ENCODE measurements around the gene LRRC56. TPM values are rescaled to one million over a fixed set of nuclear protein-coding genes. Genes with fewer than 3 reads are reported as not detected.
A peak's percentile ranks its signal among the peaks of the same experiment; 100 is the strongest.

Gene LRRC56
- total and polyA plus RNA-seq, 2 of the 13 experiments (the other 11 are each of a cell fraction or from before 2014, with no cell fraction given), result 0.11 to 0.29 TPM

GRCh38 chr11:506238-506994, 30.9 kb upstream of the LRRC56 start (continued):
- no peak; the same call in 1 of the 2 replicates for TF ChIP-seq SAFB2 (CRISPR knock-in tag; IDR thresholded peaks at IDR 0.05; ENCODE audit: borderline replicate concordance, low read depth)
- TF ChIP-seq ZNF781 (CRISPR knock-in tag; IDR thresholded peaks at IDR 0.05; ENCODE audit: borderline replicate concordance, not compliant biosample characterization), result peak; percentile 37
- TF ChIP-seq ZNF333 (CRISPR knock-in tag; IDR thresholded peaks at IDR 0.05; ENCODE audit: borderline replicate concordance), result 0 out of 2 replicates have a peak, but pooled peaks have one; percentile 62
- TF ChIP-seq MXI1 (IDR thresholded peaks at IDR 0.05; ENCODE audit: borderline replicate concordance, low read depth, low read length), result peak; percentile 93
- TF ChIP-seq HNRNPLL (IDR thresholded peaks at IDR 0.05; ENCODE audit: low read depth, low read length, poor library complexity, severe bottlenecking), result peak; percentile 53
- TF ChIP-seq NCOR1 (IDR thresholded peaks at IDR 0.05; ENCODE audit: borderline replicate concordance, low read length), result no peak
- TF ChIP-seq ZSCAN31 (CRISPR knock-in tag; IDR thresholded peaks at IDR 0.05; ENCODE audit: low read depth), result peak; percentile 82; the same call in 1 of the 2 replicates
- peak; percentile 67 for TF ChIP-seq MED1 (CRISPR knock-in tag; IDR thresholded peaks at IDR 0.05)
- peak; percentile 79 for TF ChIP-seq ZNF142 (CRISPR knock-in tag; IDR thresholded peaks at IDR 0.05)
- TF ChIP-seq JUND (CRISPR knock-in tag; IDR thresholded peaks at IDR 0.05), result 0 out of 2 replicates have a peak, but pooled peaks have one; percentile 11
- no peak for TF ChIP-seq CHD2 (IDR thresholded peaks at IDR 0.05; ENCODE audit: low read depth, low read length)
- peak; percentile 10; the same call in 1 of the 2 replicates for TF ChIP-seq HNF4A (CRISPR knock-in tag; IDR thresholded peaks at IDR 0.05)
- TF ChIP-seq, protein P1, sequence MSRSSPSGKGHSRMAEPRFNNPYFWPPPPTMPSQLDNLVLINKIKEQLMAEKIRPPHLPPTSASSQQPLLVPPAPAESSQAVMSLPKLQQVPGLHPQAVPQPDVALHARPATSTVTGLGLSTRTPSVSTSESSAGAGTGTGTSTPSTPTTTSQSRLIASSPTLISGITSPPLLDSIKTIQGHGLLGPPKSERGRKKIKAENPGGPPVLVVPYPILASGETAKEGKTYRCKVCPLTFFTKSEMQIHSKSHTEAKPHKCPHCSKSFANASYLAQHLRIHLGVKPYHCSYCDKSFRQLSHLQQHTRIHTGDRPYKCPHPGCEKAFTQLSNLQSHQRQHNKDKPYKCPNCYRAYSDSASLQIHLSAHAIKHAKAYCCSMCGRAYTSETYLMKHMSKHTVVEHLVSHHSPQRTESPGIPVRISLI (CRISPR knock-in tag; IDR thresholded peaks at IDR 0.05; ENCODE audit: borderline replicate concordance), result 0 out of 2 replicates have a peak, but pooled peaks have one; percentile 12
- TF ChIP-seq YY1 (IDR thresholded peaks at IDR 0.05; ENCODE audit: insufficient read depth, insufficient replicate concordance, low read depth, low read length), result peak; percentile 20
- peak; percentile 71 for TF ChIP-seq SALL1 (CRISPR knock-in tag; IDR thresholded peaks at IDR 0.05)
- TF ChIP-seq GLI4 (CRISPR knock-in tag; IDR thresholded peaks at IDR 0.05; ENCODE audit: borderline replicate concordance), result 0 out of 2 replicates have a peak, but pooled peaks have one; percentile 66
- no peak for TF ChIP-seq ZEB1 (IDR thresholded peaks at IDR 0.05; ENCODE audit: insufficient replicate concordance, low read depth)
- peak; percentile 70; the same call in 1 of the 2 replicates for TF ChIP-seq ZNF205 (CRISPR knock-in tag; IDR thresholded peaks at IDR 0.05)
- 0 out of 2 replicates have a peak, but pooled peaks have one; percentile 11 for TF ChIP-seq ZNF567 (CRISPR knock-in tag; IDR thresholded peaks at IDR 0.05; ENCODE audit: borderline replicate concordance)
- TF ChIP-seq MEIS2 (CRISPR knock-in tag; IDR thresholded peaks at IDR 0.05), result peak; percentile 44; the same call in 1 of the 2 replicates
- TF ChIP-seq ZNF629 (CRISPR knock-in tag; conservative IDR thresholded peaks at IDR 0.05), result peak; percentile 34; the same call in 1 of the 2 replicates
- TF ChIP-seq ZNF367 (CRISPR knock-in tag; IDR thresholded peaks at IDR 0.05; ENCODE audit: borderline replicate concordance), result no peak; the same call in 1 of the 2 replicates
- no peak for TF ChIP-seq AHR (CRISPR knock-in tag; IDR thresholded peaks at IDR 0.05)
